H1 (cell line): ENCODE data around the gene AGAP1. TPM values are rescaled to one million over a fixed set of nuclear protein-coding genes. Genes with fewer than 3 reads are reported as not detected.

Experiments
- CTCF ChIA-PET: fragments of 300-600 bp; sonication (Branson Sonifier 250); formaldehyde crosslinking; loops from one replicate; lab custom pipeline; 2021; ENCODE audit not compliant: partially characterized antibody; lab: Charles Lee
- POLR2A ChIA-PET: fragments of 300-600 bp; sonication (Branson Sonifier 250); formaldehyde crosslinking; loops from one replicate; lab custom pipeline; 2021; ENCODE audit warnings: inconsistent platforms; ENCODE audit not compliant: partially characterized antibody; lab: Charles Lee
- DNase-seq, 2 experiments: peaks; one replicate each; pipeline versions ENCODE4 v3.0.0 to v3.0.0-alpha.2; 2010 to 2022; ENCODE audit warnings: low spot score in 2 of 2, low read depth in 1 of 2, mixed read lengths in 1 of 2
- FAIRE-seq: peaks from 2 replicates; lab custom pipeline; 2011; peaks lifted over from hg19 to GRCh38; lab: Jason Lieb, UNC
- H2AFZ ChIP-seq: 2 replicates; pipeline ENCODE4 v1.8.1; 2012; ENCODE audit warnings: low read length, inconsistent platforms
- H2AK5ac ChIP-seq: 2 replicates; pipeline ENCODE4 v1.6.1; 2013; ENCODE audit warnings: low read depth, low read length
- H2BK120ac ChIP-seq: replicated peaks from 2 replicates; pipeline ENCODE3; 2013; ENCODE audit warnings: low read depth, low read length, inconsistent platforms
- H2BK12ac ChIP-seq: 2 replicates; pipeline ENCODE4 v1.6.1; 2013; ENCODE audit warnings: low read depth, low read length
- H2BK15ac ChIP-seq: 2 replicates; pipeline ENCODE4 v1.6.1; 2013; ENCODE audit warnings: low read length
- H2BK20ac ChIP-seq: 2 replicates; pipeline ENCODE4 v1.6.1; 2013; ENCODE audit warnings: low read length
- H2BK5ac ChIP-seq: 2 replicates; pipeline ENCODE4 v1.6.1; 2013; ENCODE audit warnings: low read depth, low read length
- H3K14ac ChIP-seq: 2 replicates; pipeline ENCODE4 v1.6.1; 2013; ENCODE audit warnings: inconsistent platforms; ENCODE audit not compliant: insufficient read length
- H3K18ac ChIP-seq: 2 replicates; pipeline ENCODE4 v1.6.1; 2013; ENCODE audit warnings: low read length; ENCODE audit errors: extremely low read depth
- H3K23ac ChIP-seq: 2 replicates; pipeline ENCODE4 v1.6.1; 2013; ENCODE audit warnings: inconsistent platforms; ENCODE audit not compliant: insufficient read length
- H3K23me2 ChIP-seq: 2 replicates; pipeline ENCODE4 v1.6.1; 2013; ENCODE audit warnings: low read depth, low read length
- H3K27ac ChIP-seq: 2 replicates; pipeline ENCODE4 v1.6.1; 2011; ENCODE audit warnings: low read depth, low read length, inconsistent platforms
- H3K27me3 ChIP-seq, 4 experiments: replicated peaks in 1 of 4; 1 replicate in 1 of 4; 2 replicates in 3 of 4; pipeline versions ENCODE4 v1.6.1 to v1.8.1; 2011 to 2013; ENCODE audit warnings: low read length in 3 of 4, mild to moderate bottlenecking in 3 of 4, inconsistent platforms in 2 of 4, mixed read lengths in 2 of 4, moderate library complexity in 1 of 4; ENCODE audit not compliant: control insufficient read depth in 3 of 4, insufficient read depth in 3 of 4; ENCODE audit errors: extremely low read depth in 1 of 4
- H3K36me3 ChIP-seq, 4 experiments: 2 replicates each; pipeline versions ENCODE4 v1.6.1 to v1.8.1; 2011 to 2013; ENCODE audit warnings: mild to moderate bottlenecking in 4 of 4, low read length in 3 of 4, moderate library complexity in 2 of 4, control low read depth in 1 of 4, inconsistent platforms in 1 of 4; ENCODE audit not compliant: insufficient read depth in 4 of 4, control insufficient read depth in 2 of 4
- H3K4ac ChIP-seq: replicated peaks from 2 replicates; pipeline ENCODE3; 2013; ENCODE audit warnings: low read length, low read depth, mixed read lengths, inconsistent platforms; ENCODE audit not compliant: insufficient read length
- H3K4me1 ChIP-seq, 4 experiments: replicated peaks in 1 of 4; 1 replicate in 1 of 4; 2 replicates in 3 of 4; pipeline versions ENCODE4 v1.6.1 to v1.8.1; 2011 to 2013; ENCODE audit warnings: low read length in 3 of 4, inconsistent platforms in 2 of 4, mixed read lengths in 1 of 4; ENCODE audit not compliant: insufficient read depth in 4 of 4, control insufficient read depth in 3 of 4
- H3K4me2 ChIP-seq, 2 experiments: 2 replicates each; pipeline versions ENCODE4 v1.6.1 to v1.8.1; 2011 to 2013; ENCODE audit warnings: low read depth in 2 of 2, low read length in 2 of 2, control low read depth in 1 of 2, inconsistent platforms in 1 of 2, mild to moderate bottlenecking in 1 of 2; ENCODE audit not compliant: insufficient read depth in 1 of 2
- H3K4me3 ChIP-seq, 4 experiments: fragments of 200-600, 300-600 bp in 1 of 4; sonication (generic), shearing (Covaris generic), sonication (Bioruptor Twin) in 1 of 4; 2 replicates each; pipeline versions ENCODE4 v1.5.1 to v1.8.1; 2011 to 2016; ENCODE audit warnings: low read length in 4 of 4, low read depth in 3 of 4, control low read depth in 2 of 4, inconsistent platforms in 2 of 4, mild to moderate bottlenecking in 2 of 4, mixed read lengths in 1 of 4, moderate library complexity in 1 of 4; ENCODE audit not compliant: insufficient read depth in 2 of 4; ENCODE audit errors: extremely low read depth in 1 of 4
- H3K56ac ChIP-seq: replicated peaks from 2 replicates; pipeline ENCODE3; 2013; ENCODE audit warnings: low read depth, mild to moderate bottlenecking, mixed read lengths, low read length, inconsistent platforms; ENCODE audit not compliant: insufficient read length
- H3K79me1 ChIP-seq: 2 replicates; pipeline ENCODE4 v1.6.1; 2013; ENCODE audit warnings: low read depth, low read length, control low read depth
- H3K79me2 ChIP-seq, 2 experiments: 2 replicates each; pipeline versions ENCODE4 v1.6.1 to v1.8.1; 2012 to 2013; ENCODE audit warnings: low read length in 2 of 2, mild to moderate bottlenecking in 2 of 2, inconsistent platforms in 1 of 2; ENCODE audit not compliant: insufficient read depth in 2 of 2, control insufficient read depth in 1 of 2
- H3K9ac ChIP-seq, 4 experiments: replicated peaks in 1 of 4; 1 replicate in 1 of 4; 2 replicates in 3 of 4; pipeline versions ENCODE4 v1.6.1 to v1.8.1; 2011 to 2013; ENCODE audit warnings: low read depth in 3 of 4, low read length in 3 of 4, control low read depth in 2 of 4, mild to moderate bottlenecking in 2 of 4, moderate library complexity in 2 of 4, inconsistent platforms in 1 of 4; ENCODE audit errors: extremely low read depth in 1 of 4
- H3K9me3 ChIP-seq, 2 experiments: 2 replicates each; pipeline versions ENCODE4 v1.6.1 to v1.8.1; 2012 to 2013; ENCODE audit warnings: mild to moderate bottlenecking in 2 of 2, moderate library complexity in 2 of 2, control low read depth in 1 of 2, inconsistent platforms in 1 of 2, low read depth in 1 of 2, low read length in 1 of 2, mixed read lengths in 1 of 2; ENCODE audit not compliant: insufficient read depth in 2 of 2
- H4K20me1 ChIP-seq, 2 experiments: replicated peaks in 1 of 2; 2 replicates each; pipeline versions ENCODE3 to v1.8.1; 2011 to 2013; ENCODE audit warnings: inconsistent platforms in 2 of 2, low read length in 2 of 2, mild to moderate bottlenecking in 1 of 2; ENCODE audit not compliant: insufficient read depth in 2 of 2, control insufficient read depth in 1 of 2
- H4K5ac ChIP-seq: 2 replicates; pipeline ENCODE4 v1.6.1; 2013; ENCODE audit warnings: low read length, low read depth, mixed read lengths, inconsistent platforms; ENCODE audit not compliant: insufficient read length
- H4K8ac ChIP-seq: 2 replicates; pipeline ENCODE4 v1.8.0; 2013; ENCODE audit warnings: mild to moderate bottlenecking, moderate library complexity, low read length, inconsistent platforms; ENCODE audit not compliant: insufficient read depth; ENCODE audit errors: extremely low read depth
- H4K91ac ChIP-seq: replicated peaks from 2 replicates; pipeline ENCODE3; 2013; ENCODE audit warnings: low read length, mixed read lengths, inconsistent platforms; ENCODE audit not compliant: insufficient read length
- RXRA ChIP-seq: IDR thresholded peaks from 2 replicates; pipeline ENCODE4 v1.6.1; 2011; ENCODE audit warnings: low read depth, mild to moderate bottlenecking, low read length, moderate library complexity; ENCODE audit not compliant: insufficient read depth
- whole genome bisulfite sequencing, 2 experiments: shearing (Covaris generic) in 1 of 2; methylation state at CpG; one replicate each; pipeline versions ENCODE4 v1.1.6 to v1.1.7; 2013 to 2015; ENCODE audit warnings: low lambda C conversion rate in 2 of 2, mixed read lengths in 2 of 2, inconsistent platforms in 1 of 2, low coverage in 1 of 2, missing lambda C conversion rate in 1 of 2; ENCODE audit not compliant: insufficient replicate concordance in 2 of 2, insufficient coverage in 1 of 2, insufficient read length in 1 of 2; ENCODE audit errors: extremely low coverage in 1 of 2, missing lambda C conversion rate in 1 of 2; 5-methylcytosine and 5-hydroxymethylcytosine counted together
- polyA plus RNA-seq, 7 experiments: library from polyadenylated mRNA; depleted of rRNA in 3 of 7; stranded (reverse) in 5 of 7; unstranded in 2 of 7; fragments of >200 nt in 5 of 7; fragments of 200-250 nt in 2 of 7; gene quantifications; 1 replicate in 5 of 7; 2 replicates in 1 of 7; 4 replicates in 1 of 7; pipeline versions ENCODE4 v1.2.1 to v1.2.3, GENCODE V29; 2011 to 2013; ENCODE audit warnings: missing spikeins in 2 of 7, mixed read lengths in 2 of 7
- total RNA-seq: library from RNA; stranded (reverse); fragmentation: NEBNext Ultra II Directional; extraction: Animal tissue kit (Norgen Biotek cat#: 25700); gene quantifications from 2 replicates; pipeline ENCODE4 v1.2.1, GENCODE V29; 2021

Gene AGAP1
- total and polyA plus RNA-seq, 2 of the 8 experiments (the other 6 are each of a cell fraction or from before 2014, with no cell fraction given) = 18.1 to 39.4 TPM

- no peak overlapping the region for H2BK12ac ChIP-seq
- H3K4me3 ChIP-seq = no peak overlapping the region
- no peak overlapping the region for H3K27ac ChIP-seq
- H3K4me2 ChIP-seq = no peak overlapping the region
- H4K8ac ChIP-seq = no peak overlapping the region
- no peak overlapping the region for H2AFZ ChIP-seq
- no peak overlapping the region for H4K5ac ChIP-seq
- no peak for TF ChIP-seq RXRA
- ChIA-PET CTCF (interaction anchor here (0.7 to 2.3 kb wide), 4 partner anchors 11 to 139 kb away, joined by 3 to 9 read pairs (median 5); no protein-coding TSS in a partner anchor), POLR2A (no interaction called here)
- no peaks in the 10 kb centered on the region for H4K20me1 ChIP-seq
- no peaks in the 10 kb centered on the region for H3K23me2 ChIP-seq
- H3K23ac ChIP-seq = no peak overlapping the region
- H3K14ac ChIP-seq = no peak overlapping the region
- peaks cover 0 to 4% (median 3%) of the 10 kb centered on the region in 4 experiments; a peak in 5 of 7 replicates for H3K4me1 ChIP-seq
- DNase-seq (no peak), FAIRE-seq (no peak)
- no peak overlapping the region for H3K4ac ChIP-seq
- no peak overlapping the region for H3K56ac ChIP-seq
- H3K36me3 ChIP-seq = no peaks in the 10 kb centered on the region
- 0 out of 4 replicates have a peak, but pooled peaks cover 0 to 3% of the 10 kb centered on the region in 2 experiments for H3K79me2 ChIP-seq
- H4K91ac ChIP-seq = no peak overlapping the region
- no peaks in the 10 kb centered on the region for H3K79me1 ChIP-seq
- H3K27me3 ChIP-seq = no peaks in the 10 kb centered on the region
- 0 out of 2 replicates have a peak overlapping the region, but pooled peaks have one; percentile 20 for H2AK5ac ChIP-seq
- no peaks in the 10 kb centered on the region for H3K9me3 ChIP-seq
- no peak overlapping the region for H3K18ac ChIP-seq
- peak overlapping the region; percentile 35; the same call in 1 of the 2 replicates for H2BK5ac ChIP-seq
- no peak overlapping the region for H2BK15ac ChIP-seq
- no peak overlapping the region for H2BK120ac ChIP-seq
- WGBS, 2 experiments = 85% methylated on average over 11 of the region's 11 CpGs; no CpG with 5 or more reads in 1 of the 2 experiments
- H3K9ac ChIP-seq = no peak overlapping the region
- no peak overlapping the region for H2BK20ac ChIP-seq
These were observed 582.0 kb downstream of the AGAP1 start for GRCh38 chr2:236075802-236076201.
